Activated T-cell treated with anti-CD3 and anti-CD28 coated beads, Interleukin-2, amount 50 U/mL, for 72 hours (primary cell): ENCODE measurements around the gene UBASH3A. TPM values are rescaled to one million over a fixed set of nuclear protein-coding genes. Genes with fewer than 3 reads are reported as not detected.
A peak's percentile ranks its signal among the peaks of the same experiment; 100 is the strongest.

Experiments used
- ATAC-seq, 2 donors: fragments of 150-1000 bp; cut with Tn5 transposase; replicated peaks in 1 of 2; 2 replicates each; pipeline ENCODE4 v1.10.0; 2021; ENCODE audit warnings: moderate library complexity in 2 of 2, mild to moderate bottlenecking in 1 of 2
- DNase-seq, 2 donors: peaks; one replicate each; pipeline ENCODE4 v3.0.0; 2021 to 2022; ENCODE audit warnings: mixed read lengths in 1 of 2
- H3K27ac Mint-ChIP-seq: one replicate; pipeline ENCODE4 v1.8.0; 2022; ENCODE audit warnings: mild to moderate bottlenecking, moderate library complexity, mixed read lengths
- H3K27me3 Mint-ChIP-seq: one replicate; pipeline ENCODE4 v1.8.0; 2022; ENCODE audit warnings: low read depth, mixed read lengths
- H3K36me3 Mint-ChIP-seq, 2 donors: one replicate each; pipeline ENCODE4 v1.8.0; 2022; ENCODE audit warnings: mixed read lengths in 2 of 2, mild to moderate bottlenecking in 1 of 2; ENCODE audit not compliant: insufficient read depth in 2 of 2
- H3K4me1 Mint-ChIP-seq: one replicate; pipeline ENCODE4 v1.8.0; 2022; ENCODE audit warnings: low read depth, mixed read lengths
- H3K4me3 Mint-ChIP-seq, 2 donors: one replicate each; pipeline ENCODE4 v1.8.0; 2022; ENCODE audit warnings: mild to moderate bottlenecking in 2 of 2, mixed read lengths in 2 of 2, moderate library complexity in 2 of 2
- H3K9me3 Mint-ChIP-seq, 2 donors: one replicate each; pipeline ENCODE4 v1.8.0; 2022; ENCODE audit warnings: mixed read lengths in 2 of 2
- total RNA-seq, 2 donors: library from RNA; stranded (reverse); gene quantifications; one replicate each; pipeline ENCODE4 v1.2.3, GENCODE V29; 2022

Gene UBASH3A
- total RNA-seq = 10 to 100 TPM; 54.5 to 57.4 TPM

- DNase-seq (peak in 1 of 2 donors; percentile 46), ATAC-seq (peak; percentile 52 to 53)
- no peaks in the 10 kb centered on the region for H3K27me3 Mint-ChIP-seq
- H3K36me3 Mint-ChIP-seq = peaks cover 18 to 33% of the 10 kb centered on the region in 2 donors
- peaks cover 0 to 7% of the 10 kb centered on the region in 2 donors for H3K9me3 Mint-ChIP-seq
- peak within 1 kb of the TSS; percentile 99 for H3K27ac Mint-ChIP-seq
- H3K4me3 Mint-ChIP-seq = peak within 1 kb of the TSS; percentile 90 to 93
- peaks cover 73% of the 10 kb centered on the region for H3K4me1 Mint-ChIP-seq
Observed at GRCh38 chr21:42403611-42404231, at the start of gene UBASH3A. Gene UBASH3A (plus strand): TSS chr21:42403902. CDS start chr21:42403946, 44 bp downstream.

GRCh38 chr21:42356046-42356445 is 47.7 kb upstream of the UBASH3A start:
- peaks cover 6 to 16% of the 10 kb centered on the region in 2 donors for H3K9me3 Mint-ChIP-seq
- ATAC-seq = no peak
- H3K27ac Mint-ChIP-seq = no peak overlapping the region
- H3K4me3 Mint-ChIP-seq = no peak overlapping the region
- no peak for DNase-seq
- no peaks in the 10 kb centered on the region for H3K27me3 Mint-ChIP-seq
- H3K36me3 Mint-ChIP-seq = peaks cover 2 to 7% of the 10 kb centered on the region in 2 donors
- H3K4me1 Mint-ChIP-seq = peaks cover 4% of the 10 kb centered on the region

GRCh38 chr21:42356650-42357049 is 47.1 kb upstream of the UBASH3A start:
- DNase-seq (no peak), ATAC-seq (no peak)
- H3K4me3 Mint-ChIP-seq = no peak overlapping the region
- H3K9me3 Mint-ChIP-seq = peaks cover 6 to 16% of the 10 kb centered on the region in 2 donors
- H3K27me3 Mint-ChIP-seq = no peaks in the 10 kb centered on the region
- H3K4me1 Mint-ChIP-seq = peaks cover 4% of the 10 kb centered on the region
- H3K27ac Mint-ChIP-seq = no peak overlapping the region
- peaks cover 2 to 7% of the 10 kb centered on the region in 2 donors for H3K36me3 Mint-ChIP-seq

- ATAC-seq (no peak), DNase-seq (no peak)
- H3K9me3 Mint-ChIP-seq = peaks cover 6 to 16% of the 10 kb centered on the region in 2 donors
- no peak overlapping the region for H3K27ac Mint-ChIP-seq
- peaks cover 4% of the 10 kb centered on the region for H3K4me1 Mint-ChIP-seq
- no peak overlapping the region for H3K4me3 Mint-ChIP-seq
- H3K27me3 Mint-ChIP-seq = no peaks in the 10 kb centered on the region
- peaks cover 2 to 7% of the 10 kb centered on the region in 2 donors for H3K36me3 Mint-ChIP-seq
Observed at GRCh38 chr21:42357307-42357706, 46.4 kb upstream of the UBASH3A start.

- no peak for DNase-seq
- H3K36me3 Mint-ChIP-seq = peaks cover 2 to 7% of the 10 kb centered on the region in 2 donors
- H3K9me3 Mint-ChIP-seq = peaks cover 6 to 13% of the 10 kb centered on the region in 2 donors
Observed at GRCh38 chr21:42358261-42358660, 45.4 kb upstream of the UBASH3A start.

GRCh38 chr21:42358937-42359336 is 44.8 kb upstream of the UBASH3A start:
- H3K4me1 Mint-ChIP-seq = peaks cover 12% of the 10 kb centered on the region
- no peak overlapping the region for H3K4me3 Mint-ChIP-seq
- H3K9me3 Mint-ChIP-seq = peaks cover 6 to 7% of the 10 kb centered on the region in 2 donors
- ATAC-seq = no peak
- H3K27me3 Mint-ChIP-seq = no peaks in the 10 kb centered on the region
- DNase-seq = no peak
- peaks cover 2 to 4% of the 10 kb centered on the region in 2 donors for H3K36me3 Mint-ChIP-seq
- H3K27ac Mint-ChIP-seq = no peak overlapping the region

More at GRCh38 chr21:42358261-42358660, 45.4 kb upstream of the UBASH3A start:
- Mint-ChIP-seq H3K27me3 (no peaks in the 10 kb centered on the region), H3K4me1 (peaks cover 8% of the 10 kb centered on the region), H3K4me3 (no peak overlapping the region), H3K27ac (no peak overlapping the region)
- ATAC-seq = no peak

GRCh38 chr21:42360317-42360716 is 43.4 kb upstream of the UBASH3A start:
- Mint-ChIP-seq H3K4me3 (no peak overlapping the region), H3K9me3 (peaks cover 0 to 2% of the 10 kb centered on the region in 2 donors), H3K27ac (no peak overlapping the region), H3K27me3 (no peaks in the 10 kb centered on the region), H3K4me1 (peaks cover 19% of the 10 kb centered on the region), H3K36me3 (no peaks in the 10 kb centered on the region)
- DNase-seq (peak in 1 of 2 donors; percentile 37), ATAC-seq (peak; percentile 41 to 44)

GRCh38 chr21:42361286-42361685 is 42.4 kb upstream of the UBASH3A start:
- no peaks in the 10 kb centered on the region for H3K9me3 Mint-ChIP-seq
- H3K4me3 Mint-ChIP-seq = no peak overlapping the region
- no peaks in the 10 kb centered on the region for H3K27me3 Mint-ChIP-seq
- no peaks in the 10 kb centered on the region for H3K36me3 Mint-ChIP-seq
- H3K27ac Mint-ChIP-seq = no peak overlapping the region
- H3K4me1 Mint-ChIP-seq = peaks cover 19% of the 10 kb centered on the region
- DNase-seq = no peak
- ATAC-seq = no peak

GRCh38 chr21:42362198-42362597 is 41.5 kb upstream of the UBASH3A start:
- Mint-ChIP-seq H3K27me3 (no peaks in the 10 kb centered on the region), H3K4me3 (no peak overlapping the region), H3K9me3 (no peaks in the 10 kb centered on the region), H3K27ac (no peak overlapping the region), H3K36me3 (no peaks in the 10 kb centered on the region), H3K4me1 (peaks cover 19% of the 10 kb centered on the region)
- ATAC-seq (no peak), DNase-seq (no peak)

GRCh38 chr21:42362700-42363099 is 41.0 kb upstream of the UBASH3A start:
- Mint-ChIP-seq H3K4me1 (peaks cover 24% of the 10 kb centered on the region), H3K27ac (no peak overlapping the region)

GRCh38 chr21:42363312-42363711 is 40.4 kb upstream of the UBASH3A start:
- H3K4me1 Mint-ChIP-seq = peaks cover 30% of the 10 kb centered on the region
- H3K4me3 Mint-ChIP-seq = no peak overlapping the region
- ATAC-seq (no peak), DNase-seq (no peak)
- no peak overlapping the region for H3K27ac Mint-ChIP-seq
- H3K9me3 Mint-ChIP-seq = no peaks in the 10 kb centered on the region
- no peaks in the 10 kb centered on the region for H3K27me3 Mint-ChIP-seq
- no peaks in the 10 kb centered on the region for H3K36me3 Mint-ChIP-seq

More at GRCh38 chr21:42362700-42363099, 41.0 kb upstream of the UBASH3A start:
- Mint-ChIP-seq H3K27me3 (no peaks in the 10 kb centered on the region), H3K36me3 (no peaks in the 10 kb centered on the region), H3K4me3 (no peak overlapping the region), H3K9me3 (no peaks in the 10 kb centered on the region)
- no peak for DNase-seq
- no peak for ATAC-seq

- Mint-ChIP-seq H3K4me3 (no peak overlapping the region), H3K4me1 (peaks cover 40% of the 10 kb centered on the region), H3K9me3 (no peaks in the 10 kb centered on the region), H3K36me3 (peaks cover 0 to 6% of the 10 kb centered on the region in 2 donors), H3K27me3 (no peaks in the 10 kb centered on the region), H3K27ac (no peak overlapping the region)
- DNase-seq (no peak), ATAC-seq (no peak)
Observed at GRCh38 chr21:42364304-42364865, 39.3 kb upstream of the UBASH3A start.

- H3K4me1 Mint-ChIP-seq = peaks cover 43% of the 10 kb centered on the region
- DNase-seq = no peak
- H3K36me3 Mint-ChIP-seq = peaks cover 0 to 8% of the 10 kb centered on the region in 2 donors
- H3K27ac Mint-ChIP-seq = no peak overlapping the region
- no peaks in the 10 kb centered on the region for H3K9me3 Mint-ChIP-seq
- ATAC-seq = no peak
- no peak overlapping the region for H3K4me3 Mint-ChIP-seq
- no peaks in the 10 kb centered on the region for H3K27me3 Mint-ChIP-seq
Observed at GRCh38 chr21:42365770-42366169, 37.9 kb upstream of the UBASH3A start.
